Measurements from ENCODE around the gene FTCDNL1.

GRCh38 chr2:199777315-199777714, 73.7 kb downstream of the FTCDNL1 start:
- TF ChIP-seq CTCF (IDR thresholded peaks at IDR 0.05), result no peak
- no peak for TF ChIP-seq POLR2AphosphoS5 (IDR thresholded peaks at IDR 0.05)
- no peak for TF ChIP-seq EP300 (IDR thresholded peaks at IDR 0.05)
